Myocyte (in vitro differentiated cells): ENCODE measurements around the gene MON2. TPM values are rescaled to one million over a fixed set of nuclear protein-coding genes. Genes with fewer than 3 reads are reported as not detected.
"Not testable (repeated sequence)": the region's sequence is repeated elsewhere in the genome, so short reads cannot be mapped to it uniquely, and the experiment has no call there.

Experiments used
- DNase-seq: peaks from one replicate; pipeline ENCODE4 v3.0.0-alpha.2; 2012; ENCODE audit warnings: low read depth
- polyA plus RNA-seq: library from polyadenylated mRNA; unstranded; fragments of >200 nt; gene quantifications from one replicate; pipeline ENCODE4 v1.2.1, GENCODE V29; 2012; ENCODE audit warnings: missing spikeins
- total RNA-seq: library from RNA; depleted of rRNA; stranded (reverse); fragments of >200 nt; gene quantifications from 2 replicates; pipeline ENCODE4 v1.2.3, GENCODE V29; 2014

The MON2 gene, protein sequence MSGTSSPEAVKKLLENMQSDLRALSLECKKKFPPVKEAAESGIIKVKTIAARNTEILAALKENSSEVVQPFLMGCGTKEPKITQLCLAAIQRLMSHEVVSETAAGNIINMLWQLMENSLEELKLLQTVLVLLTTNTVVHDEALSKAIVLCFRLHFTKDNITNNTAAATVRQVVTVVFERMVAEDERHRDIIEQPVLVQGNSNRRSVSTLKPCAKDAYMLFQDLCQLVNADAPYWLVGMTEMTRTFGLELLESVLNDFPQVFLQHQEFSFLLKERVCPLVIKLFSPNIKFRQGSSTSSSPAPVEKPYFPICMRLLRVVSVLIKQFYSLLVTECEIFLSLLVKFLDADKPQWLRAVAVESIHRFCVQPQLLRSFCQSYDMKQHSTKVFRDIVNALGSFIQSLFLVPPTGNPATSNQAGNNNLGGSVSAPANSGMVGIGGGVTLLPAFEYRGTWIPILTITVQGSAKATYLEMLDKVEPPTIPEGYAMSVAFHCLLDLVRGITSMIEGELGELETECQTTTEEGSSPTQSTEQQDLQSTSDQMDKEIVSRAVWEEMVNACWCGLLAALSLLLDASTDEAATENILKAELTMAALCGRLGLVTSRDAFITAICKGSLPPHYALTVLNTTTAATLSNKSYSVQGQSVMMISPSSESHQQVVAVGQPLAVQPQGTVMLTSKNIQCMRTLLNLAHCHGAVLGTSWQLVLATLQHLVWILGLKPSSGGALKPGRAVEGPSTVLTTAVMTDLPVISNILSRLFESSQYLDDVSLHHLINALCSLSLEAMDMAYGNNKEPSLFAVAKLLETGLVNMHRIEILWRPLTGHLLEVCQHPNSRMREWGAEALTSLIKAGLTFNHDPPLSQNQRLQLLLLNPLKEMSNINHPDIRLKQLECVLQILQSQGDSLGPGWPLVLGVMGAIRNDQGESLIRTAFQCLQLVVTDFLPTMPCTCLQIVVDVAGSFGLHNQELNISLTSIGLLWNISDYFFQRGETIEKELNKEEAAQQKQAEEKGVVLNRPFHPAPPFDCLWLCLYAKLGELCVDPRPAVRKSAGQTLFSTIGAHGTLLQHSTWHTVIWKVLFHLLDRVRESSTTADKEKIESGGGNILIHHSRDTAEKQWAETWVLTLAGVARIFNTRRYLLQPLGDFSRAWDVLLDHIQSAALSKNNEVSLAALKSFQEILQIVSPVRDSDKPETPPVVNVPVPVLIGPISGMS (N-terminal part only)
- total RNA-seq, result 17.3 and 21.3 TPM in 2 replicates
- 12.9 TPM for polyA plus RNA-seq

DNA sequence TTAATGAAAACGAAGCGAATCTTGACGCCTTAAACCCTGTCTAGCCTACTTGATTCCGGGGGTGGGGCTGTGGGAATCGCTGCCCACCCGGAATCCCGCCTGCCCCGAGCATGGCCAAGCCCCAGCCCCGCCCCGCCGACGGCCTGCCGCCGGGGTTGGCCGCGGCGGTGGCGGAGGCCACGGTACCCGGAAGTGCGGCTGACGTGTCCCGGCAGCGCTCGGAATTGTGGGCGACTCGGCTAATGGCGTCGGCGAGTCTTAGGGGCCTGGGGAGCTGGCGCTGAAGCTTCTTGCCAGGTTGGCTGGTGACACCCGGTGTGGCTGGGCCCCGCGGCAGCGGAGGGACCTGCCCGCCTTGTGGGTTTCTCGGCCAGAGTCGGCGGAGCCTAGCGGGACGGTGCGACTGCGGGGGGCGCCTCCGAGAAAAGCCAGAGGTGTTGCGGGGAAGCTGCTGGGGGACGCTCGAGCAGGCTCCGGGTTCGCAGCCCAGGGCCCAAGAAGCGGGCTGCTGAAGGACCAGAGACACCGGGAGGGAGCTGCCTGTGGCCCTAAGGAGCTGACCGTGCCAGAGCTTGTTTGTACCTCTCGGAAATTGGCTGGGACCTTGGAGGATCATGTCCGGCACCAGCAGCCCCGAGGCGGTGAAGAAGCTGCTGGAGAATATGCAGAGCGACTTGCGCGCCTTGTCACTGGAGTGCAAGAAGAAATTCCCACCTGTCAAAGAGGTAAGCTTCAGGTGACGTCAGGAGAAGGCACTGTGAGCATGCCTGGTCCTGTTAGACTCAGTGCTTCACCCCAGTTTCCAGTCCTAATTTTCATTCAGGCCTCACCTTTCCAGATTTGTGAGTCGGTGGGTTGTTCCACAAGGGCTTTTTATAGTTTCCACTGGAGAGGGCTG lies at the start of gene MON2:
MON2 (plus strand) TSS at position 233 of the 898 bp plus-strand sequence; CDS start at position 615, 382 bp downstream.
- DNase-seq, result peak; percentile 88

DNA sequence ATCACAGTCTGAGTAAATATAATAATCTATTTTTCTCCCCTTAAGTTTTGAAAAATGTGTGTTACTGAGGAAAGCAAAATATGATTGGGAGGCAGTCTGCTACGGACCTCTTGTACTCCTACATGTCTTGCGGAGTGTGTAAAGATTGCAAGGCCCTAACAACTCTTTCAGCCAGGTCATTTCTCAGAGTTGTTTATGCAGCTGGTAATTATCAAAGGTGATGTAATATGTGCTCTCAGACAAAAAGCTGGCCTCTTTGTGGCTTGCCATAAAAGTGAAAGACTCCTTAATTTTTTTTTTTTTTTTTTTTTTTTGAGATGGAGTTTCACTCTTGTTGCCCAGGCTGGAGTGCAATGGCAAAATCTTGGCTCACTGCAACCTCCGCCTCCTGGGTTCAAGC lies 40.5 kb upstream of the MON2 start:
- DNase-seq, result no peak

DNA sequence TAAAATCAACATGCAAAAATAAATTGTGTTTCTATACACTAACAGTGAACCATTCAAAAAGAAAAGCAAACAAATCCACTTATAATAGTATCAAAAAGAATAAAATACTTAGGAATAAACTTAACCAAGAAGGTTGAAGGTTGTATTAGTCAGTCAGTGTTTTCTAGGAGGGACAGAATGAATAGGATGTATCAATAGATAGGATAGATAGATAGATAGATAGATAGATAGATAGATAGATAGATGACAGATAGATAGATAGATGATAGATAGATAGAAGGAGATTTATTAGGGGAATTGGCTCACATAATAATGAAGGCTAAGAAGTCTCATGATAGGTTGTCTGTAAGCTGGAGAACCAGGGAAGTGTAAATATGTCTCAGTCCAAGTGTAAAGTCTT lies 37.2 kb upstream of the MON2 start:
- no peak for DNase-seq

DNA sequence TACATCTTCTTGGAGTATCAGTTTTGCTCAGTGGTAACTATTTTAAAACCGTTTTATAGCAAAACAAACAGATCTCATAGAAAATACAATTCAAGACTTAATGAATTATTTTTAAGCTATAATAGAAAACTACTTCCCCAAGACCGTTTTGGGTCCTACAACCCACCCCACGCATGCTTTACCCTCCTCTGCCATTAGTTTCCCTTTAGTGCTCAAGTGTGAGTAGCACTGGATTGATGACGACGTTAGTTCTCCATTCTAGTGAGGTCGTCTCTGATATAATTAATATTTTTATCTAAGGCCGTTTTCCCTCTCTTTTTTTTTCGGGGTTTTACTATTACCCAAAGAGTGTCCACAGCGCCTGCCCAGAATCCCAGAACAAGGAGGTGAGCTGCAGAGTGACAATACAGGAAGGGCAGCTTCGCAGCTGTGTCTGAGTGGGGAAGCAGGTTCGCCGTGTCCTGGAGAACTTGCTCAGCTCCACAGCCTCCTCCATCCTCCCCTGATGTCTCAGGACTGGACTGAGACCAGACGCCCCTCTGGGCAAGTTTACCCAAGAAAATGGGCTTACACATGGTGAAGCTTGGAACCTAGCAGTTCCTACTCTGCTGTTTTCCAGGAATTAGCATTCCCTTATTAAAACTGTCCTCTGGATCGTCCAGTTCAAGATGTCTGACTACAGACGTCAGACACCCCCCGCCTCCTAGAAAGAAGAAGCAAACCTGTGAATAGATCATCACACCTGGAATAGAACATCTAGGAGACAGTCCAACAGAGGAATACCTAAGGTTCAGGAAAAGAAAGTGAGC lies 31.9 kb upstream of the MON2 start:
- DNase-seq, result no peak

DNA sequence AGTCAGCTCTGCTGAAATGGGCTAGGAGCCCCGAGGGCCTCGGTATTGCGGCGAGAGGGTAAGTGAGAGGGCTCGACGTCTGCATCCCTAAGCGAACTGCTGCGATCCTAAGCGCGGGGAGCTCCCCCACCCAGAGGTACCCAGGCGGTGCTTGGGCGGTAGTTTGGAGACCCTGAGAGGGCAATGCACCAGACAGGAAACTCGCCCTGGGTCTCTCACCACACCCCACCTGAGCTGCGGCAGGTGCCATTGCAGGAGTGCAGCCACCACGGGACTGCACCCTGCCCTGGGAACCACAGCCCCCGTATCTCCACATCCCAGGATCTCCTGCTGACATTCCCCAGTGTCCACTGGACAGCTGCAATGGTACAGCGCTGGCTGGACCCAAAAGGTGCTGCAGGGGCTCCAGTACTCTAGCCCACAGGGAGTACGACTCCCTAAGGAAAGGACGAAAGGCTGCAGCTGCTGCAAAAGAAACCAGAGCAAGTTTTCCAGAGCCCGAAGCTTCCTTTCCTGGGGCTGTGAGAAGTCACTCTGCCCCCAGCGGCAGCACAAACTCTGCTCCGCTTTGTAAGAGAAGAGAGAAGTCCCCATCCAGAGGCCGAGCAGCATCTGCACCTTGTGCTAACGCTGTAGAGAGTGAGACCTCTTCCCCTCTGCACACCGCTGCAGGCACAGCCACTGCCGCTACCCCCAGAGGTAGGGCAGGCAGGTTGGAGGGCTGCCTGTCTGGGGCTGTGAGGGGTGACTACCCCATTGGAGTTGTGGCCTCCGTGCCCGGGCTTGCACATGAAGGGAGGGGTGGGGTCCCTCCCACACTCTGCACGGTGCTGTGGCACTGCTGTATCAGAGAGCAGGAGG lies 31.1 kb upstream of the MON2 start:
- DNase-seq, result peak; percentile 61

- DNase-seq, result no peak
These were observed 30.5 kb upstream of the MON2 start for GRCh38 chr12:62436164-62436503.

GRCh38 chr12:62438098-62438692 lies 28.4 kb upstream of the MON2 start:
- peak; percentile 57 for DNase-seq

GRCh38 chr12:62446754-62447452 lies 19.7 kb upstream of the MON2 start:
- no peak for DNase-seq

- DNase-seq, result no peak
These were observed 18.2 kb upstream of the MON2 start for GRCh38 chr12:62448436-62448835.

- DNase-seq, result not testable (repeated sequence)
These were observed 11.2 kb upstream of the MON2 start for GRCh38 chr12:62455429-62455828.

DNA sequence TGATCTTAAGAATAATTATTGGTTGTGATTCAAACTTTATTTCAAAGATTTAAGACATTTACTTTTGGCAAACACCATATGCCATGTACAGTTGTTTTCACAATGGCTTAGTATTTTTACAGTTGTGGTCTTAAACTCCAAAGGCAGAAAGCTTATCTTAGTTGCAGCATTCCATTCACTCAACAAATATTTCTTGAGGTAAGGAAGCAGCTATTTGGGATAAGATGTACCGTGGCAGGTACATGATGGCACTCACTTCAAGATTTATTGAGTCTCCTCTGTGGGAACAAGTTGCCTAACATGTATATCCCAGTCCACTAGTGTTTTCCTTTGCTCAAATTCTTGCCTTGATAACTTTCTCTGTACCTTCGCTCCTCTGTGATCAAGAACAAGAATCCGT lies 8.0 kb upstream of the MON2 start:
- no peak for DNase-seq

- DNase-seq, result no peak
These were observed 6.7 kb upstream of the MON2 start for GRCh38 chr12:62459976-62460375.

- DNase-seq, result not testable (repeated sequence)
These were observed 5.3 kb upstream of the MON2 start for GRCh38 chr12:62461171-62461837.

- DNase-seq, result not testable (repeated sequence)
These were observed 3.4 kb upstream of the MON2 start for GRCh38 chr12:62463252-62463651.

DNA sequence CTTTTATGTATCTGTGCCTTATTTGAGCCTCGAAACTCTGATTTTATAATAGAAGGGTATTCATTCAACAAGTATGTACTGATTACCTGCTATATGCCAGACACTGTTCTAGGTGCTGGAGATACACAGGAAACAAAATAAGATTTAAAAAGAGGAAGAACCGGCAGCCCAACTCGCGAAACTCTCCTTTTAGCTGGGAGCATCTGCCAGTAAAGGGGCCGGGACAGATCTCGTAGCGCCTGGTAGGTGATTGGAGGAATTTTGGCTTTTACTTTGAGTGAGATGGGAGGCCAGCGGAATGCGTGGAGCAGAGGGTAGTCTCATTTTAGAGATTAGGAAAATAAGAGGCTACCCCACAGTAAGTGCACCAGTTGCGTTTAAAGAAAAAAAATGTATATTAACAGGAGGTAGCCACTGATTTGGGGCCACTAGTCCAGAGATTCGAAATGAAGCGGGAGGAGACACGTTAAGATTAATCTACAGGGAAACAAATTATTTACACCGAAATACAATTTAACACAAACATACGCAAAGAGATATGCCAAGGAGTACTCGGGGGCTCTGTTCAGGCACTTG lies 520 bp upstream of the MON2 start:
- peak; percentile 54 for DNase-seq

- no peak for DNase-seq
These were observed 1.8 kb downstream of the MON2 start for GRCh38 chr12:62468397-62468796.

DNA sequence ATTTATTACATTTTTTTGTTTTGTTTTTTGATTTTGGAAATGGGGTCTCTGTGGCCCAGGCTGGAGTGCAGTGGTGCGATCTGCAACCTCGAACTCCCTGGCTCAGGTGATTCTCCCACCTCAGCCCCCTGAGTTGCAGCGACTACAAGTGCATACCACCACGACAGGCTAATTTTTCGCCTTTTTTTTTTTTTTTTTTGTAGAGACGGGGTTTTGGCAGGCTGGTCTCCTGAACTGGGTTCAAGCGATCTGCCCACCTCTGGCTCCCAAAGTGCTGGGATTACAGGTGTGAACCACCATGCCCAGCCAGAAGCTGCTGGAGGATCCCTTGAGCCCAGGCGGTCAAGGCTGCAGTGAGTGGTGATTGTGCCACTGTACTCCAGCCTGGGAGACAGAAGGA lies 2.3 kb downstream of the MON2 start:
- DNase-seq, result no peak
